ENCODE results near the gene IL1RAP. TPM values are rescaled to one million over a fixed set of nuclear protein-coding genes. Genes with fewer than 3 reads are reported as not detected.

IL1RAP gene
- total RNA-seq, 2 donors from 2014 or later: 5.3 to 5.4 TPM

DNA sequence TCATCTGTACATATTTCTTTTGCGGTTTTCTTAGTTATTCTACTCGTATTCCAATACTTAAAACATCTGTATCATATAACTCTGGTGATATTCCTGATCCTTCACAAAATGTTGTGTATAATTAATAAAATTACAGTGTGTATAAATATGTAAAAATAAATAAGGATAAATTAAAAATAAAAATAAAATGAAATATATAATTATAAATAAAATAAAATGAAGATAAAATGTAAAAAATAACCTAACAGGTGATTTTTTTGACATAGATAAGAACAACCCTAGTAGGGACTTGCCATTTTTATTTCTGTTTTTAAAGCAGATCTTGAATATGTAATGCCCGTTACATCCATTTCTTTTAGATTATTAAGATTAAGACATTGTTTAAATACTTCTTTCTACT lies 25.6 kb downstream of the IL1RAP start:
- H3K9me3 ChIP-seq: no peaks in the 10 kb centered on the region
- no peaks in the 10 kb centered on the region for H3K36me3 ChIP-seq (replicated peaks in 1 of 2; ENCODE audit: insufficient read depth in 1 of 2, low read depth in 2 of 2)
- H3K27me3 ChIP-seq: no peaks in the 10 kb centered on the region
- no peaks in the 10 kb centered on the region for H3K4me1 ChIP-seq
- H3K4me3 ChIP-seq: no peak overlapping the region
- DNase-seq: no peak
- 92 to 95% methylated on average over 3 of the region's 3 CpGs for WGBS, 2 donors
- intact Hi-C loops (cut with DNase I): no loop called here
- ATAC-seq: no peak
- no peak for TF ChIP-seq POLR2A (IDR thresholded peaks at IDR 0.05)
- TF ChIP-seq, protein P1, sequence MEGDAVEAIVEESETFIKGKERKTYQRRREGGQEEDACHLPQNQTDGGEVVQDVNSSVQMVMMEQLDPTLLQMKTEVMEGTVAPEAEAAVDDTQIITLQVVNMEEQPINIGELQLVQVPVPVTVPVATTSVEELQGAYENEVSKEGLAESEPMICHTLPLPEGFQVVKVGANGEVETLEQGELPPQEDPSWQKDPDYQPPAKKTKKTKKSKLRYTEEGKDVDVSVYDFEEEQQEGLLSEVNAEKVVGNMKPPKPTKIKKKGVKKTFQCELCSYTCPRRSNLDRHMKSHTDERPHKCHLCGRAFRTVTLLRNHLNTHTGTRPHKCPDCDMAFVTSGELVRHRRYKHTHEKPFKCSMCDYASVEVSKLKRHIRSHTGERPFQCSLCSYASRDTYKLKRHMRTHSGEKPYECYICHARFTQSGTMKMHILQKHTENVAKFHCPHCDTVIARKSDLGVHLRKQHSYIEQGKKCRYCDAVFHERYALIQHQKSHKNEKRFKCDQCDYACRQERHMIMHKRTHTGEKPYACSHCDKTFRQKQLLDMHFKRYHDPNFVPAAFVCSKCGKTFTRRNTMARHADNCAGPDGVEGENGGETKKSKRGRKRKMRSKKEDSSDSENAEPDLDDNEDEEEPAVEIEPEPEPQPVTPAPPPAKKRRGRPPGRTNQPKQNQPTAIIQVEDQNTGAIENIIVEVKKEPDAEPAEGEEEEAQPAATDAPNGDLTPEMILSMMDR (IDR thresholded peaks at IDR 0.05): no peak
- no peak overlapping the region for H3K27ac ChIP-seq

DNA sequence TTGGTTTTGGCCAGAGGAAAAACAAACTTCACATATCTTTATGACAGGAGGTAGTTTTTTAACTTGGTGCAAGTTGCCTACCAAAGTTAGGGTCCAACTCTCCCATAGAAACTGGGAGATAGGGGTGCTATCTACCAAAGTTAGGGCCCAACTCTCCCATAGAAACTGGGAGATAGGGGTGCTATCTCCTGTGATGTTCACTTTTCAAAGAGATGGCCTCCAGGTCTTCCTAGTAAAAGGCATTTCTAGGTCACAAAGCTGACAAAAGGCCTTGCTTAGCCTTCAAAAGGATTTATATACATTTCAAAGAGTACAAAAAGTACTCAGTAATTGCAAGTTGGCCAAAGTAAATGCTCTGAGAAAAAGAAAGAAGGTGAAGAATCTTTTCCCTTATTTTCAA lies 27.1 kb downstream of the IL1RAP start:
- H3K36me3 ChIP-seq (replicated peaks in 1 of 2; ENCODE audit: insufficient read depth in 1 of 2, low read depth in 2 of 2): no peaks in the 10 kb centered on the region
- no peak overlapping the region for H3K4me3 ChIP-seq
- intact Hi-C loops (cut with DNase I): no loop called here
- H3K27ac ChIP-seq: no peak overlapping the region
- ATAC-seq: no peak
- H3K9me3 ChIP-seq: no peaks in the 10 kb centered on the region
- no peak for TF ChIP-seq POLR2A (IDR thresholded peaks at IDR 0.05)
- TF ChIP-seq, protein P1 (IDR thresholded peaks at IDR 0.05): no peak
- no peaks in the 10 kb centered on the region for H3K4me1 ChIP-seq
- no peak for DNase-seq
- H3K27me3 ChIP-seq: no peaks in the 10 kb centered on the region

DNA sequence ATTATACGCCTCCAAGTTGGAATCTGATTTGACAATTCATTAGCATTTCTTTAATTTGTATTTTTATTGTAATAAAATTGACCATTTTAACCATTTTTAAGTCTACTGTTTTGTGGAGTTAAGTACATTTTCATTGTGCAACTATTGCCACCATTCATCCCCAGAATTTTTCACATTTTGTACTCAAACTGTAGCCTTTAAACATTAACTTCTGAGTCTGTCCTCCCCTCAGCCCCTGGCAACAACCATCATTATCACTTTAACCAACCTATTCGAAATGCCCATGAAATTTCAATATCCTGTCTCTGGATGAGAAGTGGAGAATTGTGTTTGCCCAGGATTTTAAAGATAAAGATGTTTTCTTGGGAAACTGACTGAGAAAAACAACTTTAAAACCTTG lies 27.7 kb downstream of the IL1RAP start:
- ATAC-seq (no peak), DNase-seq (no peak)
- no peak overlapping the region for H3K27ac ChIP-seq
- H3K27me3 ChIP-seq: no peaks in the 10 kb centered on the region
- H3K4me3 ChIP-seq: no peak overlapping the region
- H3K9me3 ChIP-seq: no peaks in the 10 kb centered on the region
- H3K4me1 ChIP-seq: no peaks in the 10 kb centered on the region
- WGBS, 2 donors: 86 to 92% methylated on average over 2 of the region's 2 CpGs
- H3K36me3 ChIP-seq (replicated peaks in 1 of 2; ENCODE audit: insufficient read depth in 1 of 2, low read depth in 2 of 2): no peaks in the 10 kb centered on the region
- intact Hi-C loops (cut with DNase I): no loop called here
- TF ChIP-seq, protein P1 (IDR thresholded peaks at IDR 0.05): no peak
- no peak for TF ChIP-seq POLR2A (IDR thresholded peaks at IDR 0.05)

DNA sequence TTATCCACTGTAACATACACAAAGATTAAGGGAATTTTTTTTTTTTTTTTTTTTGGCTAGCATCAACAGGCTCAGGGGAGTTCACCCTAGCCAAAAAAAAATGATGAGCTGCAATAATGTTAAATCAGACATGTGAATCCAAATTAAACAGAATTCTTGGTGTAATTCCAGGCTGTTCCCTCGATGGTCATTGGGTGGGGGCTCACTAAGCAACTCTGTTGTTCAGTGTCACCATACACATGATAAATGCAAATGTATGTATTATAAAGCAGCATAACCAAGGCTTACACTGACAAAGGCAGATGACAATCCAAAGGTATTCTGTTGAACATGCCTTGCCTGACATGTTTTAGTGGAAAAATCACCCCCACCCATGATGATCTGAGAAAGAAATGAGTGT lies 29.0 kb downstream of the IL1RAP start:
- 68 to 83% methylated on average over 1 of the region's 1 CpG for WGBS, 2 donors
- no peak for DNase-seq
- TF ChIP-seq POLR2A (IDR thresholded peaks at IDR 0.05): no peak
- TF ChIP-seq, protein P1 (IDR thresholded peaks at IDR 0.05): no peak
- H3K36me3 ChIP-seq (replicated peaks in 1 of 2; ENCODE audit: insufficient read depth in 1 of 2, low read depth in 2 of 2): no peaks in the 10 kb centered on the region
- intact Hi-C loops (cut with DNase I): no loop called here
- H3K4me3 ChIP-seq: no peak overlapping the region
- no peaks in the 10 kb centered on the region for H3K4me1 ChIP-seq
- H3K27ac ChIP-seq: no peak overlapping the region
- H3K27me3 ChIP-seq: no peaks in the 10 kb centered on the region
- no peak for ATAC-seq
- no peaks in the 10 kb centered on the region for H3K9me3 ChIP-seq

DNA sequence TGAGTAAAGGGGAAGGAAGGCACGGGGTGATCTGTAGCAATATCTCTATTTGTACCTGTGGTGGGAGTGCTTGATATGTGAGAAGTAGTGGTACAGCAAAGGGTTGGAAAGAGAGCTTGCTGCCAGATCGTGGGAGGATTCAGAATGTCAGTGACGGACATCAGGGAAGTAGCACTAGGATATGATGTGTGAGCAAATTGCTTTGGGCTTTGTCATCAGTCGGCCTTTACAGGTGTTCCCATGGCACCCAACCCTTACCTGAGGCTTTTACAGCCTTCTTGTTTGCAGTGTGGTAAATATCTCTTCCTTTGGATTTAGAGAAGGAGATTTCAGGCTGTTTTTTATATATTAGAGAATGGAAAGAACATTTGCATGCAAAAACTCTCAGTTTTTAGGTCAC lies 29.8 kb downstream of the IL1RAP start:
- intact Hi-C loops (cut with DNase I): no loop called here

More for the DNA sequence above, 29.8 kb downstream of the IL1RAP start:
- H3K4me1 ChIP-seq: peaks cover 5% of the 10 kb centered on the region
- H3K27ac ChIP-seq: no peak overlapping the region
- H3K36me3 ChIP-seq (replicated peaks in 1 of 2; ENCODE audit: insufficient read depth in 1 of 2, low read depth in 2 of 2): no peaks in the 10 kb centered on the region
- WGBS, 2 donors: 79% methylated on average over 4 of the region's 4 CpGs
- DNase-seq (no peak), ATAC-seq (no peak)
- no peaks in the 10 kb centered on the region for H3K9me3 ChIP-seq
- H3K4me3 ChIP-seq: no peak overlapping the region
- H3K27me3 ChIP-seq: no peaks in the 10 kb centered on the region
- TF ChIP-seq POLR2A (IDR thresholded peaks at IDR 0.05): no peak
- TF ChIP-seq, protein P1 (IDR thresholded peaks at IDR 0.05): no peak

All from body of pancreas (tissue), 4 donors.